ENCODE measurements around the gene PTH2. TPM values are rescaled to one million over a fixed set of nuclear protein-coding genes. Genes with fewer than 3 reads are reported as not detected.
"Not testable (repeated sequence)": the region's sequence is repeated elsewhere in the genome, so short reads cannot be mapped to it uniquely, and the experiment has no call there.

The PTH2 gene
- total RNA-seq, 2 experiments from 2014 or later: not detected

DNA sequence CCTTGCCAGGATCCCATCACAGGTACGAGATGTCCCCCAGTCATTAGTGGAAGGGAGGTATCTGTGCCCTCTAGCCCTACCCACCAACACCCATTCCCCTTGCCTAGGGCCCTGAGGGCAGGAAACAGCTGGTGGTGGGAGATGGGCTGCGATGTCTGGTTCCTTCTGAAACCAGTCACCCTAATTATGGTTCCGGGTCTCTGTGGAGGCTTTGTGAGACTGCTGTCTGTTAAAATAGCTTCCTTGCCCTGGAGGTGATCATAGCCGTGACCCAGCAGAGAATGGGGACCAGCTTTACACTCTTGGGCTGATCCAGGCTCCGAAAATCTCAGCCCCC, 35.3 kb upstream of the PTH2 start:
- Mint-ChIP-seq H3K27ac (peak overlapping the region; percentile 92), H3K4me1 (peaks cover 41% of the 10 kb centered on the region), H3K4me3 (no peak overlapping the region), H3K9me3 (ENCODE audit: low read depth) (no peaks in the 10 kb centered on the region), H3K36me3 (peaks cover 8% of the 10 kb centered on the region), H3K27me3 (no peaks in the 10 kb centered on the region)
- ATAC-seq (no peak), DNase-seq (no peak)
- CTCF ChIA-PET: interaction anchor here (1.1 to 14.2 kb wide), 4 partner anchors 12 to 33 kb away, joined by 3 to 185 read pairs (median 6); partner anchors contain the start of gene FLT3LG

DNA sequence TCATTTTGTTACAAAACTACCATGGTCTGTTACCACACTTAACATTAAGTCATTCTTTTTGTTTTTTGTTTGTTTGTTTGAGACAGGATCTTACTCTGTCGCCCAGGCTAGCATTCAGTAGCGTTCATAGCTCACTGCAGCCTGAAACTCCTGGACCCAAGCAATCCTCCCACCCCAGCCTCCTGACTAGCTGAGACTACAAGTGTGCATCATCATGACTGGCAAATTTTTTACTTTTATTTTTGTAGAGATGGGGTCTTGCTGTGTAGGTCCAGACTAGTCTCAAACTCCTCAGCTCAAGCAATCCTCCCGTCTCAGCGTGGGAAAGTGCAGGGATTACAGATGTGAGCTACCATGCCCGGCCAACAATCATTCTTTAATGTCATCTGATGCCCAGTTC, 33.1 kb upstream of the PTH2 start:
- peak overlapping the region; percentile 45 for H3K27ac Mint-ChIP-seq
- CTCF ChIA-PET: interaction anchor here (2.7 to 14.2 kb wide), 3 partner anchors 14 to 20 kb away, joined by 7 to 185 read pairs (median 8); partner anchors contain the start of gene FLT3LG
- no peak overlapping the region for H3K4me3 Mint-ChIP-seq
- DNase-seq (no peak), ATAC-seq (no peak)
- H3K36me3 Mint-ChIP-seq: peaks cover 12% of the 10 kb centered on the region
- H3K4me1 Mint-ChIP-seq: peaks cover 53% of the 10 kb centered on the region
- H3K27me3 Mint-ChIP-seq: no peaks in the 10 kb centered on the region
- no peaks in the 10 kb centered on the region for H3K9me3 Mint-ChIP-seq (ENCODE audit: low read depth)

DNA sequence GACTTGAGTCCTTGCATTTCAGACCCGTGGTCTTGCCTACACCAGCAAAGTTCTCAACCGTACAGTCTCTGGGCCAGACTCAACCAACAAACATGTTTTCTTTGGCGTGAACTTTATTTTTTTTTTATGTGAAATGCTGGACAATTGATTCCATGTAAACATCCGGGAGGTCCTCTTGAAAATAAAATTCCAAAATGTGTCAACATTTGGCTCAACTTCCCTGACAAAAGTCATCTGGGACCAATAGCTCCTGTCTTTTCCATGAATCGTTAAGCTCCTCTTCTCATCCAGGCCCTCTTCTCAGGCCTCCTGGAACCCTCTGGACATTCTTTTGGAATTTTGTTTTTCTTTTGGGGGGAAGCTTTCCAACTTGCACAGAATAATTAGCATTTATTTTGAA, 32.5 kb upstream of the PTH2 start:
- H3K4me3 Mint-ChIP-seq: no peak overlapping the region
- H3K36me3 Mint-ChIP-seq: peaks cover 14% of the 10 kb centered on the region
- CTCF ChIA-PET: interaction anchor here (2.8 to 14.2 kb wide), 3 partner anchors 13 to 20 kb away, joined by 7 to 185 read pairs (median 9); partner anchors contain the start of gene FLT3LG
- ATAC-seq: no peak
- DNase-seq: no peak
- H3K27me3 Mint-ChIP-seq: no peaks in the 10 kb centered on the region
- H3K4me1 Mint-ChIP-seq: peaks cover 53% of the 10 kb centered on the region
- peak overlapping the region; percentile 23 for H3K27ac Mint-ChIP-seq
- H3K9me3 Mint-ChIP-seq (ENCODE audit: low read depth): no peaks in the 10 kb centered on the region

DNA sequence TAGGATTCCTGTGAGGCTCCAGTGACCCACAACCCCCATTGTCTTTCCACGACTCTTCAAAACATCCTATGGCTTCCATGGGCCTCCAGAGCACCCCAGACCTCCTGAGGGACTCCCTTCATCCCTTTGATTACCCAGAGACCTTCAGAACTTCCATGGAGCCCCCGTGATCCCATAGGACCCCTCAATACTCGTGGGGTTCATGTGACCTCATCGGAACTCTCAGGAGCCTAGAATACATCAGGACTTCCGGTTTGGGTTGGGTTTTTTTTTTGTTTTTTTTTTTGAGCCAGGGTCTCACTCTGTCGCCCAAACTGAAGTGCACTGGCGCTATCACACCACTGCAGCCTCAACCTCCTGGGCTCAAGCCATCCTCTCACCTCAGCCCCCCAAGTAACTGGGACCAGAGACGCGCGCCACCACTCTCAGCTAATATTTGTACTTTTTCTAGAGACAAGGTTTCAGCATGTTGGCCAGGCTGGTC, 30.6 kb upstream of the PTH2 start:
- DNase-seq (no peak), ATAC-seq (peak; percentile 3)
- Mint-ChIP-seq H3K27me3 (no peaks in the 10 kb centered on the region), H3K36me3 (peaks cover 21% of the 10 kb centered on the region), H3K4me1 (peaks cover 63% of the 10 kb centered on the region), H3K9me3 (ENCODE audit: low read depth) (no peaks in the 10 kb centered on the region), H3K4me3 (peak overlapping the region; percentile 99), H3K27ac (peak overlapping the region; percentile 100)
- CTCF ChIA-PET: interaction anchor here (0.9 to 14.2 kb wide), 7 partner anchors 9 to 356 kb away, joined by 3 to 185 read pairs (median 7); partner anchors contain the start of gene FLT3LG

DNA sequence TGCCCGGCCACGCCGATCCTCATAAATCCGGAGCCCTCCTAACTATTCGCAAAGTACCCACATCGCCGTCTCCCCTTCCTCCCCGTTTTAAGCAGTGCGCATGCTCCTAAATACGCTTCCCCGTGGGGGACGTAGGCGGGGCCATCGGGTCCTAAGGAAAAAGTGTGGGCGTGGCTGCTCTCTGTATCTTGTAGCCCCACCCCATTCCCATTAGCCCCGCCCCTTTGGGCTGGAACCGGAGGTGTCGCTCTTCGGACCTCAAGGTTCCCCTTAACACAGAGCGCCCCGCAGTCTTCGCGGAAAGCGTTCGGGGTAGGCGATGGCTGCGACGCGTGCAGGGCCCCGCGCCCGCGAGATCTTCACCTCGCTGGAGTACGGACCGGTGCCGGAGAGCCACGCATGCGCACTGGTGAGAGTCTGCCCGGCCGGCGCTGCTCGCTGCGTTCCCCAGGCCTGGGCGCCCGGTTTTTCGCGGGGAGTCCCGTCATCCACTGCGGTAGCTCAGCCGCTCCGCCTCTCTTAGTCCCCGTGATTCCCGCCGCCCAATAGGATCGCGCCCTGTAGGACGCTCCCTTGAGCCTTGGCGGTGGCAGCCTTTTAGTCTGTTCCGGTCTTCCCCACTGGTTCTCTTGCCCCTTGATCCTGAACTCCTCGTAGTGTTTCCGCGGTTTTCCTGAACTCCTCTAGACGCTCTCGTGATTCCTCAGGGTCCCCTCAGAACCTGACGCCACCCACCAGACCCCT, 29.9 kb upstream of the PTH2 start, which contains the start of gene ALDH16A1:
Gene ALDH16A1 (plus strand): TSS at position 213 of the 744 bp plus-strand sequence. CDS start 107 bp downstream, at position 320.
- DNase-seq (peak; percentile 99), ATAC-seq (peak; percentile 88)
- peaks cover 26% of the 10 kb centered on the region for H3K36me3 Mint-ChIP-seq
- CTCF ChIA-PET: interaction anchor here (0.9 to 14.2 kb wide), 9 partner anchors 8 to 356 kb away, joined by 3 to 185 read pairs (median 7); partner anchors contain the start of gene FLT3LG
- peak within 1 kb of the TSS; percentile 100 for H3K27ac Mint-ChIP-seq
- H3K4me1 Mint-ChIP-seq: peaks cover 63% of the 10 kb centered on the region
- H3K27me3 Mint-ChIP-seq: no peaks in the 10 kb centered on the region
- H3K4me3 Mint-ChIP-seq: peak within 1 kb of the TSS; percentile 99
- no peaks in the 10 kb centered on the region for H3K9me3 Mint-ChIP-seq (ENCODE audit: low read depth)

DNA sequence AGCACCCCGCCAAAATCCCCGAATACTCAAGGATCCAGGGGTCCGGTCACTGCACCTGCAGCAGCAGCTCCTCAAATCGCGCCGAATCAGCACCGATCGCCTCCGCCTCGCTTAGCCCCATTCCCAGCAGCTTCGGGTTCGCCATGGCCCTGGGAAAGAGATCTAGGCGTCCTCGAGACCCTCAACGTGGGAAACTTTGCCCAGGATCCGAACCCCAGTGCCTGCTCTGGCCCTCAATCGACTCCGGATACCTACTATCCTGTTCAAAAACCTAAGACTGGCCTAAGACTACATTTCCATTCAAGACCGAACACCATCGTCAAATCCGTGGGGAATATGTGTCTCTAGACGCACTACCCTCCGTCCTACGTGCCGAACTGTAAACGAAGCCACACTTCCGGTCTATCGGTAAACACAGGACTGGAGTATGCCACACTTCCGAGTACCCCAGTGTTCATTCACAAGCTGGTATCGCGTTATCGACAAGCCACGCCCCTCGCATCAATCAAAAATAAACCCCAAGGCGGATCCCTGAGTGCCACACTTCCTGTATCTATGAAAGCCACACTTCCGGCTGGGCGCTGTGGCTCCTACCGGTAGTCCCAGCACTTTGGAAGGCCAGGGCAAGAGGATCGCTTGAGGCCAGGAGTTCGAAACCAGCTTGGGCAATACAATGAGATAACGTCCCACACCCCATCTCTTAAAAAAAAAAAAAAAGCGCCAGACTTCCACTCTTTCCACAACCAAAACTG, 28.4 kb upstream of the PTH2 start, which contains the start of gene PIH1D1:
Gene PIH1D1 (minus strand): TSS at position 385 of the 752 bp plus-strand sequence. CDS start 240 bp downstream, at position 145.
- Mint-ChIP-seq H3K27ac (peak within 1 kb of the TSS; percentile 100), H3K4me1 (peaks cover 60% of the 10 kb centered on the region), H3K36me3 (peaks cover 30% of the 10 kb centered on the region), H3K27me3 (no peaks in the 10 kb centered on the region), H3K9me3 (ENCODE audit: low read depth) (no peaks in the 10 kb centered on the region), H3K4me3 (peak within 1 kb of the TSS; percentile 99)
- peak; percentile 99 for DNase-seq
- ATAC-seq: peak; percentile 71
- CTCF ChIA-PET: interaction anchor here (0.7 to 14.2 kb wide), 8 partner anchors 9 to 226 kb away, joined by 3 to 185 read pairs (median 6); partner anchors contain the start of genes FLT3LG and PTH2

DNA sequence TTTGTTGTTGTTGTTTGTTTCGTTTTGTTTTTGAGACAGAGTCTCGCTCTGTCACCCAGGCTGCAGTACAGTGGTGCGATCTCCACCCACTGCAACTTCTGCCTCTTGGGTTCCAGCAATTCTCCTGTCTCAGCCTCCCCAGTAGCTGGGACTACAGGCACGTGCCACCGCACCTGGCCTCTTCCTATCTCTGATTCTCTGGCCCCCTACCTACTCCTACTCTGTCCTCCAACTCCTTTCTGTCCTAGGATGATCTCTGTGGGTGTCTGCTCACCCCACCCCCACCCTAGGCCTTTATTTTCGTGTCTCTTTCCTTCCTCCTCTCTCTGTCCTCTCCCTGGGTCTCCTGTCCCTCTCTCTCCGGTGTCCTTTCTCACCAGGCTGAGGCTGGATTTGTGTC, 27.2 kb upstream of the PTH2 start:
- no peak for DNase-seq
- Mint-ChIP-seq H3K9me3 (ENCODE audit: low read depth) (no peaks in the 10 kb centered on the region), H3K4me3 (peak overlapping the region; percentile 99), H3K4me1 (peaks cover 60% of the 10 kb centered on the region), H3K27me3 (no peaks in the 10 kb centered on the region), H3K27ac (peak overlapping the region; percentile 81), H3K36me3 (peaks cover 32% of the 10 kb centered on the region)
- CTCF ChIA-PET: interaction anchor here (0.6 to 14.2 kb wide), 3 partner anchors 20 to 119 kb away, joined by 3 to 185 read pairs (median 5); partner anchors contain the start of gene FLT3LG
- no peak for ATAC-seq

DNA sequence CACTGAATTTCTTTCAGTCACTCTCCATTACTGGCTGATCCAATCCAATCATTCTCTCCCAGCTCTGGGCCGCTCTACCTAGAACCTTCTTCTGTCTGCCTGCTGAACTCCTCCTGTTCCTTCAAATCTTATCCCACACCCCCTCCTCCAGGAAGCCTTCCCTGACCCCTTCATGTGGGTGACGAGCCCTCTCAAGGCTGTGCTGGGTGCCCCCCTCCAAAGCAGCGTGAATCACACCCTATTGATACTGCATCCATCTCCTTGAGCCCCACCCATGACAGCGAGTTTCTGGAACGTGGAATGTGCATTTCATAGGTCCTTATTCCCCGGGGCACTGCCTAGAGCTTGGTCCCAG, 25.2 kb upstream of the PTH2 start:
- CTCF ChIA-PET: interaction anchor here (1.0 to 14.2 kb wide), 3 partner anchors 12 to 223 kb away, joined by 3 to 185 read pairs (median 3); partner anchors contain the start of gene FLT3LG
- Mint-ChIP-seq H3K9me3 (ENCODE audit: low read depth) (no peaks in the 10 kb centered on the region), H3K36me3 (peaks cover 32% of the 10 kb centered on the region), H3K27ac (peak overlapping the region; percentile 15), H3K27me3 (no peaks in the 10 kb centered on the region), H3K4me1 (peaks cover 63% of the 10 kb centered on the region), H3K4me3 (no peak overlapping the region)
- no peak for DNase-seq
- ATAC-seq: no peak

DNA sequence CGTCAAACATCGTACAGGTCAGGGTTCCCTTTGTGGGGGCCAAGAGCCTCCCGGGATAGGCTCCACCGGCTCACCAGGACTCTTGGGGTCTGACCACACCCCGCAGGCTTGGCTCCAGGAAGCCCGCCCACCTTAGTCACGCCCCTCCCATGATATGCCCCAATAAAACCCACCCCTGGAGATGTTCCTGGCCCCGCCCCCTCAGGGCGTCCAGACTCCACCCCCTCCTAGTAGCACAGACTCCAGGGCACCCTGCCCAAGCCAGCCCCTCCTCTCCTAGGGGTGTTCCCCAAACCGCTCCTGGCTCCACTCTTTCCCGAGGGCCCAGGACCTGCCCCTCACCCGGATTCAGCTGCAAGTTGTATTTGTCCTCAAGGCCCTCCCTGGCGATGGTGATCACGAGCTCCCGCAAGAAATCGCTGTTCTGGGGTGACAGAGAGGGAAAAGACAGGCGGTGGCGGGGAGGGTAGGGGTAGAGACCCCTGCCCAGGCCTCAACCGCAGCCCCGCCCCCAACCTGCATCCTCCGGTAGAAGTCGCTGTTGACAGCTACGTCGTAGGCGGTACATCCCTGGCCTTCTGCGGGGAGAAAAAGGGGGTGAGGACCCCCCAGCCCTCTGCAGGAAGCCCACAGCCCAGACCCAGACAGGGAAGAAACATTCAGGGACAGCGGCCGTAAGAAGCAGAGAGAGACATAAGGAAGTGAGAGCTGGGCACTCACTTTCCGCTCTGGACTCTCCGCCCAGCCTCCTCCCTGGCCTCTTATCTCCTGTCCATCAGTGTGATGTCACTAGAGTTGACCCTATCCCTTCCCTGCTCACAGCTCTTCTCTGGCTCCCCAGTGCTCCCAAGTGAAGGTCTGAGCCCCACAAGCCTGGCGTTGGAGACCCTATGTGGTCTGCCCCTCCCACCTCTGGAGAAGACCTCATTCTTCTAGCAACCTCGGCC, 24.5 kb upstream of the PTH2 start:
- Mint-ChIP-seq H3K4me3 (no peak overlapping the region), H3K27ac (peak overlapping the region; percentile 15), H3K36me3 (peaks cover 32% of the 10 kb centered on the region), H3K9me3 (ENCODE audit: low read depth) (no peaks in the 10 kb centered on the region), H3K27me3 (no peaks in the 10 kb centered on the region), H3K4me1 (peaks cover 61% of the 10 kb centered on the region)
- ATAC-seq (no peak), DNase-seq (peak; percentile 63)
- CTCF ChIA-PET: interaction anchor here (1.0 to 14.2 kb wide), 3 partner anchors 12 to 222 kb away, joined by 3 to 185 read pairs (median 3); partner anchors contain the start of gene FLT3LG

DNA sequence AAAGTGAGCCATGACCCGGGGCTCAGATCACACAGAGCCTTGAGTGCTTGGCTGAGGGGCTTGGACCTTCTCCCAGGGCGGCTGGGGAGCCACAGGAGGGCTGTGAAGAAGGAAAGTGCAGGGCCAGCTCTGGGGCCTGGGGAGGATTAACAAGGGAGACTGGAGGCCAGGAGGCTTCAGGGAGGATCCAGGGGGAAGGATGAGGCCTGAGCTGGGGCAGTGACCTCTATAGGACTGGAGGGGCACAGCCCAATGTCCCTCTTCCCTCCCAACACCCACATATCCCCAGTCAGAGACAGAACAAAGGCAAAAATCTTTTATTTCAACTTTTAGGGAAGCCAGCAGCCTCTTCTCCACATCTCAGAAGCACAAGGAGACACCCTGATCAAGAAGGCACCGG, 22.8 kb upstream of the PTH2 start:
- peak overlapping the region; percentile 40 for H3K27ac Mint-ChIP-seq
- CTCF ChIA-PET: interaction anchor here (0.7 to 2.8 kb wide), 7 partner anchors 7 to 54 kb away, joined by 3 to 39 read pairs (median 8); partner anchors contain the start of genes ALDH16A1 and FLT3LG
- no peaks in the 10 kb centered on the region for H3K9me3 Mint-ChIP-seq (ENCODE audit: low read depth)
- peaks cover 62% of the 10 kb centered on the region for H3K4me1 Mint-ChIP-seq
- no peak for DNase-seq
- no peak for ATAC-seq
- H3K27me3 Mint-ChIP-seq: peaks cover 13% of the 10 kb centered on the region
- peaks cover 25% of the 10 kb centered on the region for H3K36me3 Mint-ChIP-seq
- no peak overlapping the region for H3K4me3 Mint-ChIP-seq

DNA sequence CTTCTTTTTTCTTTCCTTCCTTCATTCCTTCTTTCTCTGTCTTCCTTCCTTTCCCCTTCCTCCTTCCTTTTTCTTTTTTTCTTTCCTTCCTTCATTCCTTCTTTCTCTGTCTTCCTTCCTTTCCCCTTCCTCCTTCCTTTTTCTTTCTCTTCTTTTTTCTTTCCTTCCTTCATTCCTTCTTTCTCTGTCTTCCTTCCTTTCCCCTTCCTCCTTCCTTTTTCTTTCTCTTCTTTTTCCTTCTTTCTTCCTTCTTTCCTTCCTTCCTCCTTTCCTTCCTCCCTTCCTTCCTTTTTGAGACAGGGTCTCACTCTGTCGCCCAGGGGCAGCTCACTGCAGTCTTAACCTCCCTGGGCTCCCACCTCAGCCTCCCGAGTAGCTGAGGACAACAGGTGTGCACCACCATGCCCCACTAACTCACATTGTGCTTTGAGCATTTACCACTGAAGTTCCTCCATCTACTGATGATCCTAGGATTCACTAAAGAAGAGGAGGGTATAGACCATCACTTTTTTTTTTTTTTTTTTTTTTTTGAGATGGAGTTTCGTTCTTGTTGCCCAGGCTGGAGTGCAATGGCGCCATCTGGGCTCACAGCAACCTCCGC, 21.0 kb upstream of the PTH2 start:
- CTCF ChIA-PET: interaction anchor here (0.7 to 2.8 kb wide), 10 partner anchors 9 to 120 kb away, joined by 3 to 39 read pairs (median 5); partner anchors contain the start of genes ALDH16A1 and FLT3LG
- peaks cover 15% of the 10 kb centered on the region for H3K36me3 Mint-ChIP-seq

More for the DNA sequence above, 21.0 kb upstream of the PTH2 start:
- not testable (repeated sequence) for H3K9me3 Mint-ChIP-seq (ENCODE audit: low read depth); ATAC-seq; DNase-seq
- H3K4me1 Mint-ChIP-seq: peaks cover 54% of the 10 kb centered on the region
- peaks cover 30% of the 10 kb centered on the region for H3K27me3 Mint-ChIP-seq
- H3K4me3 Mint-ChIP-seq: peak overlapping the region; percentile 78
- peak overlapping the region; percentile 80 for H3K27ac Mint-ChIP-seq
